Fibroblast of peridontal ligament (primary cell): ENCODE results near the gene PPP4R3A.
"Not testable (repeated sequence)": the region's sequence is repeated elsewhere in the genome, so short reads cannot be mapped to it uniquely, and the experiment has no call there.

Experiments used
- DNase-seq: peaks from one replicate; pipeline ENCODE4 v3.0.0-alpha.2; 2010; ENCODE audit errors: extremely low read depth

Gene PPP4R3A

DNA sequence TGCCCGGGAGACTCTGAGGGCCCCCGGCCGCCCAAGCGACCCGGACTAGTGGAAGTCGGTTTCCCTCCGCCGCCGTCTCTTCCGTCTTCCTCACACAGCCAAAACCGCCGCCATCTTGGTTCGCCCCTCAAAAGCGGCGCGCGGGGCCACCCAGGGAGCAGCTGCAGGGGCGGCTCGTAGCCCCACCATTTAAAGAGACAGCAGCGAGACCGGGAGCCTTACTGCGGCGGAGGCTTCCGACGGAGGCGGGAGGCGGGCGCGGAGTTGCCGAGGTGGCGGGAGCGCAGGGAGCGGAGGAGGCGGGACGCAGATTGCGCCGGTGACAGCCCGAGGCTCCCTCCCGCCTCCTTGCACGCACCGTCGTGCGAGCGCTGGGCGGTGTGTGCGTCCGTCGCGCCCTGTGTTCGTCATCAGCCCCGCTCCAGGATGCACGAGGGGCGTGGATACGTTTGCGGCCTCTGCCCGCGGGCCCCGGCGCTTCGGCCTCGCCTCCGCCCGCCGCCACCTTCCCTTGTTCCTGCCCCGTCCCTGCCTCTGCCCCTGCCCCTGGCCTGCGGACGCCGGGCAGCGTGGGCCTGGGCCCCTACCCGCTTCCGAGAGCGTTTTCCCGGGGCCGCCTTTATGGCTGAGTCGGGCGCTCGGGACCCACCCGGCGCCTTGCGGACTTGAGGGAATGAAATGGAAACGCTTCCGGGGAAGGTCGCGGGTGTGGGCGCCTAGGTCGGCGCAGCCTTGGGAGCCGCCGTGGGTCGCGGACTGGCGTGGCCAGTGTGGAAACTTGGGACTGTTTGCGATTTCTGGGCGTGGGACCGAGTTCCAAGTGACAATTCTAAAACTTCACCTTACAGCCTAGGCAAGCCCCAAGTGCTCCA lies at the start of gene PPP4R3A:
TSS of gene PPP4R3A (minus strand) at position 140 of the 872 bp plus-strand sequence. CDS start 663 bp downstream, outside the sequence.
- DNase-seq = peak; percentile 96

DNA sequence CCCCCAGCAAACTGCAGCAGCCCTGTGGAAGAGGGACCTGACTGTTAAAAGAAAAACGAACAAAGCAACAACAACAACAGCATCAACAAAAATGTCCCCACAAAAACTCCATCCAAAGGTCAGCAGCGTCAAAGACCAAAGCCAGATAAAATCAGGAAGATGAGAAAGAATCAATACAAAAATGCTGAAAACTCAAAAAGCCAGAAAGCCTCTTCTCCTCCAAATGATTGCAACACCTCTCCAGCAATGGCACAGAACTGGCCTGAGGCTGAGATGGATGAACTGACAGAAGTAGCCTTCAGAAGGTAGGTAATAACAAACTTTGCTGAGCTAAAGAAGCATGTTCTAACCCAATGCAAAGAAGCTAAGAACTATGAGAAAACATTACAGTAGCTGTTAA lies 45.4 kb upstream of the PPP4R3A start:
- no peak for DNase-seq

DNA sequence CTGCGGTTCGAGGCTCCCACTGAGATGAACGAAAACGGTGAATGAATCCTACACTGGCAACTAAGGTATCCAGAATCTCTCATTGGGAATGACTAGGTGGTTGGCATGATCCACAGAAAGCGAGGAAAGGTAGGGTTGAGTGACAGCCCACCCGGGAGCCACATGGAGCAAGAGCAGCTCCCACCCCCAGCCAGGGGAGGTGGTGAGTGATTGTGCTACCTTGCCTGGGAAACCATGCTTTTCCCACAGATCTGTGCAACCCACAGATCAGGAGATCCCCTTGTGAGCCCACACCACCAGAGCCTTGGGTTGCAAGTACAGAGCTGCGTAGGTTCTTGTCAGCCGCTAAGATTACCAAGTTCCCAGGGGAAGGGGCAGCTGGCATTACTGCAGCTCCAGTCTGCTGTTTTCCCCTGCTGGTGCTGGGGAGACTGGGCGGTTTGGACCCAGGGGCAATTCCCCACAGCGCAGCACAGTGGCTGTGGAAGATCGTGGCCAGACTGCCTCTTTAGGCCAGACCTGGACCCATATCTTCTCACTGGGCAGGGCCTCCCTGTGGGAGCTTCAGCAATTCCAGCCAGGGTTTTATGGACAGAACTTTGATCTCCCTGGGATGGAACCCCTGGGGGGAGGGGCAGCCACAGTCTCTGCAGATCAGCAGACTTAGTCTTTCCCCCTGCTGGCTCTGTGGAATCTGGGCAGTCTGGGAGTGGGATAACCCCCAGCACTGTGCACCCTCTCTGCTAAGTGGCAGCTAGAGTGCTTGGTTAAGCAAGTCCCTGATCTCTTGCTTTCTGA lies 44.6 kb upstream of the PPP4R3A start:
- no peak for DNase-seq

DNA sequence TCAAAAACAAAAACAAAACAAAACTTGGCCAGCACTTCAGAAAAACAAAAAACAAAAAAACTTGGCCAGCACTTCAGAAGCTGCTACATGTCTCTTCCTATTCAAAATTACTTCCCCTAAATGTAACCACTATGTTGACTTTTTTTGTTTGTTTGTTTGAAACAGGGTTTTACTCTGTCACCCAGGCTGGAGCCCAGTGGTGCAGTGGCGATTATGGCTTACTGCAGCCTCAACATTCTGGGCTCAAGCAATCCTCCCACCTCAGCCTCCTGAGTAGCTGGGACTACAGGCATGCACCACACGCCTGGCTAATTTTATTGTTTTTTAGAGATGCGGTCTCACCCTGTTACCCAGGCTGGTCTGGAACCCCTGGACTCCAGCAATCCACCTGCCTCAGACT lies 38.0 kb upstream of the PPP4R3A start:
- DNase-seq = no peak

DNA sequence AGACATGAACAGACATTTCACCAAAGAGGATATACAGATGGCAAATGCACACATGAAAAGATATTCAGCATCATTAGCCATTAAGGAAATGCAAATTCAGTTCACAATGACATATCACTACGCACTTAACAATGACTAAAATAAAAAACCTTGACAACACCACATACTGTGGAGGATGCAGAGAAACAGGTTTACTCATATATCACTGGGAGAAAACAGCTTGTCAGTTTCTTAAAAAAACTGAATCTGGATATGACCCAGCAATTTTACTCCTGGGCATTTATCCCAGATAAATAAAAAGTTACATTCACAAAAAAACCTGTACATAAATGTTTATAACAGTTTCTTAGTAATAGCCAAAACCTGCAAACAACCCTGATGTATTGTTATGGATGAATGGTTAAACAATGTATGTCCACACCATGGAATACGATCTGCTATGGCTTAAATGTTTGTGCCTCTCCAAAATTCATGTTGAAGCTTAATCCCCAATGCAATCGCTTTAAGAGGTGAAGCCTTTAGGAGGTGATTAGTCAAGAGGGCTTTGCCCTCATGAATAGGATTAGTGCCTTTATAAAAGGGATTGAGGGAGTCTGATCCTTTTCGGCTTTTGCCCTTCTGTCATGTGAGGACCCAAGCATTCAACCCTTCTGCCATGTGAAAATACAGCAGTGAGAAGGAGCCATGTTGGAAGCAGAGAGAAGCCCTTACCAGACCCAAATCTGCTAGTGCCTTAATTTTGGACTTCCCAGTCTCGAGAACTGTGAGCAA lies 36.0 kb upstream of the PPP4R3A start:
- DNase-seq = peak; percentile 2

DNA sequence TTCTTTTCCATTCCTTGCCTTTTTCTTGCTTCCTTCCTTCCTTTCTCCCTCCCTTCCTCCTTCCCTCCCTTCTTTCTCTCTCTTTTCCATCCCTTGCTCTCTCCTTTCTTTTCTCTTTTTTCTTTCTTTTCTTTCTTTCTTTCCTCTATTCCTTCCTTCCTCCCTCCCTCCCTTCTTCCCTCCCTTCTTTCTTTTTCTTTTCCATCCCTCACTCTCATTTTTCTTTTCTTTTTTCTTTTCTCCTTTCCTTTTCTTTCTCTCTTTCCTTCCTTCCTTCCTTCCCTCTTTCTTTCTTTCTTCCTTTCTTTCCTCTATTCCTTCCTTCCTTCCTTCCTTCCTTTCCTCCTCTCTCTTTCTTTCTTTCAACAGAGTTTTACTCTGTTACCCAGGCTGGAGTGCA lies 35.1 kb upstream of the PPP4R3A start:
- DNase-seq = no peak

DNA sequence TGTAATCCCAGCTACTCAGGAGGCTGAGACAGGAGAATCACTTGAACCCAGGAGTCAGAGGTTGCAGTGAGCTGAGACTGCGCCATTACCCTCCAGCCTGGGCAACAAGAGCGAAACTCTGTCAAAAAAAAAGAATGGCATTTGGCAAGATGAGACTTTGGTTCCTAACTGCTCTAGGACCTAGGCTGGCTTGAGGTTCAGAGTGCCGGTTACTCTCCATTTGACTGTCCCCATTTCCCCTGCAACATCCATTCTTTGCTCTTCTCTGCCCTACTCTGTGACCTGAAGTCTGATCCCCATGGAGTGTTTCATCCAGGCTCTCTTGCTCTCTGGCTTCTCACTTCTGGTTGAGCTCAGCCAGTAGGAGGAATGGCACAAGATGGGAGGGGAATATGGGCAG lies 26.2 kb upstream of the PPP4R3A start:
- DNase-seq = no peak

DNA sequence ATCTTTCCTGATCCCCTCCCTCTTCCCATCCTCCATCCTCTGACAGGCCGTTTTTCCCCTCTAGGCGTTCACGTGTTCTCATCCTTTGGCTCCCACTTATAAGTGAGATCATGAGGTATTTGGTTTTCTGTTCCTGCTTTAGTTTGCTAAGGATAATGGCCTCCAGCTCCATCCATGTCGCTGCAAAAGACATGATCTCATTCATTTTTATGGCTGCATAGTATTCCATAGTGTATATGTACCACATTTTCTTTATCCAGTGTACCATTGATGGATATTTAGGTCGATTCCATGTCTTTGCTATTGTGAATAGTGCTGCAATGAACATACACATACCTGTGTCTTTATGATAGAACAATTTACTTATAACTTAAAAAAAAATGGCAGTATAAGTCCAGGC lies 23.9 kb upstream of the PPP4R3A start:
- not testable (repeated sequence) for DNase-seq

DNA sequence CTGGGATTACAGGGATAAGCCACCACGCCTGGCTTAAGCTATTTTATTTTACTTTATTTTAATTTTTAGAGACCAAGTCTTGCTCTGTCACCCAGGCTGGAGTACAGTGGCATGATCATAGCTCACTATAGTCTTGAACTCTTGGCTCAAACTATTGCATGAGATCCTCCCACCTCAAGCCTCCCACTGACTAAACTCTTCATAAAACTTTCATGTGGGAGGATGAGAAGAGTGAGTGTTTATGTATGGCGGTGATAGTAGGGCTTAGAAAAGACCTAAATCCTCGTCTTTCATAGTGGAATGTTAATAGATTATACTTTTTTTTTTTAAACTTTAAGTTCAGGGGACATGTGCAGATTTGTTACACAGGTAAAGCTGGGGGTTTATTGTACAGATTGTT lies 23.5 kb upstream of the PPP4R3A start:
- DNase-seq = no peak

DNA sequence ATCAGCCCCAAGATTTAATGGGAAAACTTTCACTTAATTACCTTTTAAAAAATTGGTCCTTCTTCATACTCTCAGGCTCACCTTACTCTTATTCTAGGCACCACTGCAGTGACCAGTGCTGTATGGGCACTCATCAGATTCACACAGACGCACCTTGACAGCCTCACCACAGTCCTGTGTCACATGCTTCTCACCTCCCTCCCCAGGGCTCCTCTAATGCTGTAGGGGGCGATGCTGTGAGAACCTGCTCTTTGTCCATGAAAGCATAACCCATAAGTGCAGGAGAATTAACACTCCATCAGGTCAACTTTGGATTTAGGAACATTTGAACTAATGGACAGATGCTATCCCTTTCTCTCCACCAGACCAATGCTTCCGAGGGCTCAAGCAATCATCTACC lies 13.9 kb upstream of the PPP4R3A start:
- DNase-seq = no peak

DNA sequence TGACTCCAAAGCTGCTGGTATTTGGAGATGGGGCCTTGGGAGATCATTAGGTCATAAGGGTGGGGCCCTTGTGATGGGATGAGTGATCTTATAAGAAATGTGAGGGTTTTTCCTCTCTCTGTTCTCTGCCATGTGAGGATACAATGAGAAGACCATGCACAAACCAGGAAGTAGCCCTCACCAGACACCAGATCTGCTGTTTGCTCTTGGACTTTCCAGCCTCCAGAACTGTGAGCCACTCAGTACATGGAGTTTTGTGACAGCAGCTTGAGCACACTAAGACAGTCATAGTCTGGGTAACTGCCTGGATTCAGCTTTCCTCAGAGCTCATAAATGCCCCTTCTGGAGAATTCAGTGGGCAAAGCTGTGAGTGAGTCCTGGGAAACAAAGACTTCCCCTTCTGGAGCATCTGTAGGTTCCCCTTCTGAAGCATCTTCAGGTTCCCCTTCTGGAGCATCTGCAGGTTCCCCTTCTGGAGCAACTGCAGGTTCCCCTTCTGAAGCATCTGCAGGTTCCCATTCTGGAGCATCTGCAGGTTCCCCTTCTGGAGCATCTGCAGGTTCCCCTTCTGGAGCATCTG lies 11.0 kb upstream of the PPP4R3A start:
- DNase-seq = no peak

DNA sequence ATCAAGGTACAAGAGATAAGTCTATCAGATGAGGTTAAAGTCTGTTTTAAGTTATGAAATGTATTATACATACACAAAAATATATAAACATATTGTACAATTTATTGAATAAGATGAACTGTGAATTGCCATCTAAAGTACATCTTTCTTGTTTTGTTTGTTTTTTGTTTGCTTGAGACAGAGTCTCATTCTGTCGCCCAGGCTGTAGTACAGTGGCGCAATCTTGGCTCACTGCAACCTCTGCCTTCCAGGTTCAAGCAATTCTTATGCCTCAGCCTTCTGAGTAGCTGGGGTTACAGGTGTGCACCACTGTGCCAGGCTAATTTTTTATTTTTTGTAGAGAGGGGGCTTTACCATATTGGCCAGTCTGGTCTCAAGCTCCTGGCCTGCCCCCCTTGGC lies 10.0 kb upstream of the PPP4R3A start:
- DNase-seq = no peak

DNA sequence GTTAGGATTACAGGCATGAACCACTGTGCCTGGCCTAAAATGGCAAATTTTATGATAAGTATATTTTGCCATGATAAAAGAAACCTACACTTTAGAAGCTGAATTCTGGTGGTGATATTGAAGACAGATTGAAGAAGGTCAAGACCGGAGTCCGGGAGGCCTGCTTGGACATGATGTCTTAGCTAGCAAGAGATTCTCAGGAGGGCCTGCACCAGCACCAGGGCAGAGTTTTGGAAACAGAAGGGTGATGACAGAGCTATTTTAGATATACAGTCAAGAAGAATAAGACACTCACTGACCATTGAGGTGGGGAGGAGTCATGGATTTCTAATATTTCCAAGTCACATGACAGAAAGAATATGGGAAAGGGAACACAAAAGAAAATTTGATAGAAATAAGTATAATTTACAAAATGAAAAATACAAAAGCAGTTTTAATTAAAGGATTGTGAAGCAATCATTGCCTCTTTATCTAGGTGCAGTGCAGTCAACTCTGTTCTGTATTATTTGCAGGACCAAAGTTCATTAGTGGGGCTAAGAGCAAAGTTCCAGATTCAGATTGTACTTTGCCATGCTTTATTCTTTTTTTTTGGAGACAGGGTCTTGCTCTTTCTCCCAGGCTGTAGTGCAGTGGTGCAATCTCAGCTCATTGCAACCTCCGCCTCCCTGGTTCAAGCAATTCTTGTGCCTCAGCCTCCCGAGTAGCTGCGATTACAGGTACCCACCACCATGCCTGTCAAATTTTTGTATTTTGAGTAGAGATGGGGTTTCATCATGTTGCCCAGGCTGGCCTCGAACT lies 9.3 kb upstream of the PPP4R3A start:
- DNase-seq = no peak

DNA sequence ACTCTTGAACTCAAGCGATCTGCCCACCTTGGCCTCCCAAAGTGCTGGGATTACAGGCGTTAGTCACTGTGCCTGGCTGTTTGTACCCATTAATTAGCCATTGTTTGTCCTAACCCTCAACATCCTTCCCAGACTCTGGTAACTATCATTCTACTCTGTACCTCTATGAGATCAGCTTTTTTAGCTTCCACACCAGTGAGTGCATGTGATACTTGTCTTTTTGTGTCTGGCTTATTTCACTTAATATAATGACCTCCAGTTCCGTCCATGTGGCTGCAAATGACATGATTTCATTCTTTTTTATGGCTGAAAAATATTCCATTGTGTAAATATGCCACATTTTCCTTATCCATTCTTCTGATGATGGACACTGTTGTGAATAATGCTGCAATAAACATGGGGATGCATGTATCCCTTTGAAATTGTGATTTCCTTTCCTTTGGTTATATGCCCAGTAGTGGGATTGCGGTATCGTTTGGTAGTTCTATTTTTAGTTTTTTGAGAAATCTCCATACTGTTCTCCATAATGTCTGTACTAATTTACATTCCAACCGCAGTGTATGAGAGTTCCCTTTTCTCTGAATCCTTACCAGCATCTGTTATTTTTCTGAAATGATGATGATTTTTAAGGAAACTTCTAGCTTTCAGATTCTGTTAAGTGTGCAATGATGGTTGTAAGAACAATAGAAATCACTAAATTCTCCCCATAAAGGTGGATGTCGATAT lies 6.7 kb upstream of the PPP4R3A start:
- DNase-seq = no peak

DNA sequence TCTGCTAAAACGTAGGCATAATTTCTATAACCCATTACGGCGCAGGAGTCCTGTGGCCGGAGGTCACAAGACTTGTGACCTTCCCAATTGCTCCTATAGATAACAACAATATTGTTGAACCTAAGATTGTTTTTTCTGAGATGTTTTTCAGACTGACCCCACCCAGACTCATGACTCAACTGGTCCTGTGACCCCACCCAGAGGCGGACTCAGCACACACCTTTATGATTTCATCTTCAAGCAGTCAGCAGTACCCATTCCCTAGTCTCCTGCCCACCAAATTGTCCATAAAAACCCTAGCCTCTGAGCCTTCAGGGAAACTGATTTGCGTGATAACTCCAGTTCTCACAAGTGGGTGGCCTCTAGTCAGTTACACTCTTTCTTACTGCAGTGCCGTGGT lies 5.9 kb upstream of the PPP4R3A start:
- no peak for DNase-seq

DNA sequence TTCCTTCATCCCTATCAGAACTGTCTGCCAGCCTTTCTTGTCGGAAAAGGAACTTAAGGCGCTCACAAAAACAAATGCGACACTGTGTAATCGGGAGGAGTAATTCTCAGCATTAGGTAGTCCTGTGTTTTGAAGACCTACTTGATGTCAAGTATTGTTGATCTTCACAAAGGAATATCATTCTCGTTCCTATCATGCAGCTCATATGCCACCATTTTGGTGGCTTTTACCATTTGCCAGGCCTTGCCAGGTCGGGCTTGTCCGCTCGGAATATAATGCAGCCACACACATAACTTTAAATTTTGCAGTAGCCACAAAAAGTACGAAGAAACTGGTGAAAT lies 903 bp upstream of the PPP4R3A start:
- DNase-seq = peak; percentile 57

DNA sequence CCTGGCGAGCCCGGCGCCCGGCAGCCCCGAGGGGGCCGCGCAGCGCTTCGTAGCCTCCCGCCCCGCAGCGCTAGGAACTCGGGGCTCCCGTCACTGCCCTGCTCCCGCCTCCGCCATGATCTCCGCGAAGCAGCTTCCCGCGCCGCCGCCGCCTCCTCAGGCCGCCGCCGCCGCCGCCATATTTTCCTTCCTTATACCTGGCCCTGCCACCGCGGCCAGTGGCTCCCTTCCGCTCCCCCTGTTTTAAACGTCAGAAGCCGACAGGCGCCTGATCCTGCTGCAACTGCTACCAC lies 286 bp downstream of the PPP4R3A start:
- DNase-seq = no peak

DNA sequence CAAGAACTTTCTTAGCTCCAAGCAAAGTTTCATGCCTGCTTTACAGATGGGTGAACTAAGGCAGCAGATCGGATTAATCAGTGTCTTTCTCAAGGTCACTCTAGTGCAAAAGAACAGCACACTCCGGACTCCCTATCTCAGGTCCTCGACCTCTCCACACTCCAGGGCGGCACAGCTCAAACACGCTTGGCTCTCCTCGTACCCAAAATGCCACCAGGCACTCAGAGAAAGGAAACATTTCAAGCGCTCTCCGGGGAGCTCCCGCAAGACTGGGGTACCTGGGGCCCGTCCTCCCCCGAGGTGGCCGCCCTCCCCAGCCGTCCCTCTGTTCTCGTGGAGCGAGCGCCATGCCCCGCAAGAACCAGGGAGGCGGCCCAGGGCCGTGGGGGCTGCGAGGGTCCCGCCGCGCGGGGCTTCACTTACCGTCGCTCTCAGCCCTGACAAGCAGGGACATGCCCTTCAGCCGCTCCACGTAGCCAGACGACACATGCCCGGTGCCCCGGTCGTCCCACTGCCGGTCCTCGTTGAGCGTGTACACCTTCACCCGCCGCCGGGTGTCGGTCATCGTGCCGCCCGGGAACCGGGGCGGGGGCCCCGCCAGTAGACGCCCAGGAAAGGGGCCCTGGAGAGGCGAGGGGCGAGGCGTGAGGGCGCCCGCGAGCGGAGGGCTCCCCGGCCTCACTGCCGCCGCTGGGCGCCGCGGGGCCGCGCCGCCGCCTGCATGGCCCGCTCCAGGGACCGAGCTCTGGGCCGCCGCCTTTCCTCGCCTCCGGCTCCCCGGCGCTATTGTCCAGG lies 830 bp downstream of the PPP4R3A start:
- DNase-seq = no peak

DNA sequence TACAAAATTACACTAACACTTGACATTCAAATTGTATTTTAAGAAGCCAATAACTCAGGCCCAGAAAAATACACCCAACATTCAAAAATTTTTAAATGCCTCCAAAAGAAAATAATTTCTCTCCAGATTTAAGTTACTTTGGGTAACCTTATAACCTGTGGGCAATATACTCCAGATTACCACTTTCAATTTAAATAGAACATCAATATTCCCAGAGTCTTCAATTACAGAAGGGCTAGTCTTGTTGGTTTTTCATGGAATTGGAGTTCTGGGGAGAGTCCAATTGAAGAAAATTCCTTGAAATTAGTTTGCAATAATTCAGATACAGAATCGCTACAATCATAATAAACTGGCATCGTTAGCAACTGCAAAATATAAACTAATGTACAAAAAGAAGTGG lies 2.0 kb downstream of the PPP4R3A start:
- DNase-seq = no peak

DNA sequence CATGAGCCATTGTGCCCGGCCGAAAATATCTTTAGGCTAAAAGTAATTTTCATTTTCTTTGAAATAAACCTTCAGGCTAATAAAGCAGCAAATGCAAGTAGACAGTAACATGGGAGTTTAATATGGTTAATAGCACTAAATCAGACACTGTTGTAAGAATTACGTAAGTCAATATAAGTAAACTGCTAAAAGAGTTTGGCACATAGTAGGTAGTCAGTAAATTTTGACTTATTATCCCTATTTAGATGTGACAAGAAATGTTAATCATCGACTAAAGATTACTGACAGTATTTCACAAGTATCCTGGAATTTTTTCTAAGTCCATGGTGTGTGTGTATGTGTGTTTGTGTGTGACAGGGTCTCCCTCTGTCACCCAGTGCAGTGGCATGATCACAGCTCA lies 3.9 kb downstream of the PPP4R3A start:
- no peak for DNase-seq
